Sigmoid colon (tissue), 4 donors: Measurements from ENCODE around the gene JPH2.

ENCODE experiments used
- CTCF ChIP-seq, 4 experiments: fragments of 450-650 bp in 3 of 4; fragments of 200-600 bp in 1 of 4; IDR thresholded peaks; one replicate each; pipeline ENCODE4 v1.5.1; 2016 to 2019; ENCODE audit warnings: antibody characterized with exemption in 4 of 4, mild to moderate bottlenecking in 3 of 4, moderate library complexity in 2 of 4
- EP300 ChIP-seq, 4 donors: sonication (generic); formaldehyde crosslinking; IDR thresholded peaks; one replicate each; pipeline ENCODE4 v1.6.1; 2017; ENCODE audit warnings: antibody characterized with exemption in 4 of 4
- POLR2A ChIP-seq, 2 donors: fragments of 450-650 bp; IDR thresholded peaks; one replicate each; pipeline ENCODE4 v1.6.1; 2016; ENCODE audit warnings: antibody characterized with exemption in 2 of 2, mild to moderate bottlenecking in 2 of 2, moderate library complexity in 2 of 2
- POLR2AphosphoS5 ChIP-seq, 4 donors: sonication (generic); formaldehyde crosslinking; IDR thresholded peaks; one replicate each; pipeline ENCODE4 v1.6.1; 2017; ENCODE audit warnings: antibody characterized with exemption in 4 of 4

- no peak for TF ChIP-seq CTCF (IDR thresholded peaks at IDR 0.05)
- no peak for TF ChIP-seq POLR2A (IDR thresholded peaks at IDR 0.05)
- TF ChIP-seq EP300 (IDR thresholded peaks at IDR 0.05), result no peak
- TF ChIP-seq POLR2AphosphoS5 (IDR thresholded peaks at IDR 0.05), result no peak
Observed at GRCh38 chr20:44095831-44096230, 91.2 kb downstream of the JPH2 start.
